Fibroblast of lung (primary cell): ENCODE data around the gene CSRP1.

Experiments used
- CTCF ChIP-seq, 2 donors: IDR thresholded peaks in 1 of 2; conservative IDR thresholded peaks in 1 of 2; 1 replicate in 1 of 2; 2 replicates in 1 of 2; pipeline ENCODE4 v1.5.1; 2011 to 2012; ENCODE audit warnings: low read length in 2 of 2, control low read depth in 1 of 2, inconsistent platforms in 1 of 2, low read depth in 1 of 2, mild to moderate bottlenecking in 1 of 2
- EZH2 ChIP-seq: IDR thresholded peaks from 2 replicates; pipeline ENCODE4 v1.5.1; 2012; ENCODE audit warnings: low read length, control low read depth, mild to moderate bottlenecking; ENCODE audit errors: missing control alignments

- no peak for TF ChIP-seq CTCF (conservative IDR thresholded peaks at IDR 0.05 in 1 of 2, IDR thresholded peaks at IDR 0.05 in 1 of 2; ENCODE audit: low read depth in 1 of 2, low read length in 2 of 2)
- TF ChIP-seq EZH2: no peak
Measured at GRCh38 chr1:201433609-201434008, 73.3 kb downstream of the CSRP1 start.
